Astrocyte (in vitro differentiated cells and primary cell): ENCODE measurements around the gene SRSF2. TPM values are rescaled to one million over a fixed set of nuclear protein-coding genes. Genes with fewer than 3 reads are reported as not detected.

Experiments
- DNase-seq: peaks from one replicate; pipeline ENCODE4 v3.0.0-alpha.2; 2010; ENCODE audit warnings: low read depth
- FAIRE-seq: peaks from 2 replicates; lab custom pipeline; 2011; peaks lifted over from hg19 to GRCh38; lab: Jason Lieb, UNC
- H2AFZ ChIP-seq: 2 replicates; pipeline ENCODE4 v1.6.0; 2012; ENCODE audit warnings: low read depth, low read length, inconsistent platforms
- H3K27ac ChIP-seq: 2 replicates; pipeline ENCODE4 v1.5.1; 2011; ENCODE audit warnings: low read depth, low read length, inconsistent platforms
- H3K27me3 ChIP-seq: 2 replicates; pipeline ENCODE4 v1.6.0; 2011; ENCODE audit warnings: low read length, inconsistent platforms; ENCODE audit not compliant: insufficient read depth
- H3K36me3 ChIP-seq: 2 replicates; pipeline ENCODE4 v1.5.1; 2011; ENCODE audit warnings: low read length, inconsistent platforms; ENCODE audit not compliant: insufficient read depth
- H3K4me1 ChIP-seq: 2 replicates; pipeline ENCODE4 v1.5.1; 2011; ENCODE audit warnings: low read length, inconsistent platforms; ENCODE audit not compliant: insufficient read depth
- H3K4me2 ChIP-seq: 2 replicates; pipeline ENCODE4 v1.6.0; 2012; ENCODE audit warnings: low read length, inconsistent platforms
- H3K4me3 ChIP-seq: 2 replicates; pipeline ENCODE4 v1.5.1; 2011; ENCODE audit warnings: low read depth, mild to moderate bottlenecking, low read length, inconsistent platforms; ENCODE audit not compliant: insufficient read depth
- H3K79me2 ChIP-seq: 2 replicates; pipeline ENCODE4 v1.6.0; 2012; ENCODE audit warnings: mild to moderate bottlenecking, low read length, inconsistent platforms; ENCODE audit not compliant: insufficient read depth
- H3K9ac ChIP-seq: 2 replicates; pipeline ENCODE4 v1.6.0; 2012; ENCODE audit warnings: mild to moderate bottlenecking, low read length, inconsistent platforms
- H3K9me3 ChIP-seq: 2 replicates; pipeline ENCODE4 v1.5.1; 2012; ENCODE audit warnings: low read depth, mild to moderate bottlenecking, low read length, inconsistent platforms; ENCODE audit not compliant: insufficient read depth
- H4K20me1 ChIP-seq: 2 replicates; pipeline ENCODE4 v1.6.0; 2012; ENCODE audit warnings: low read length, inconsistent platforms; ENCODE audit not compliant: insufficient read depth
- H3K27ac Mint-ChIP-seq: one replicate; pipeline ENCODE4 v1.8.0; 2021; ENCODE audit warnings: mild to moderate bottlenecking, mixed read lengths; ENCODE audit not compliant: unreplicated experiment
- H3K27me3 Mint-ChIP-seq: one replicate; pipeline ENCODE4 v1.8.0; 2021; ENCODE audit warnings: low read depth, mixed read lengths; ENCODE audit not compliant: unreplicated experiment
- H3K36me3 Mint-ChIP-seq: one replicate; pipeline ENCODE4 v1.8.0; 2021; ENCODE audit warnings: low read depth, mixed read lengths; ENCODE audit not compliant: unreplicated experiment
- H3K4me1 Mint-ChIP-seq: one replicate; pipeline ENCODE4 v1.8.0; 2021; ENCODE audit warnings: low read depth, mixed read lengths; ENCODE audit not compliant: unreplicated experiment
- H3K4me3 Mint-ChIP-seq: one replicate; pipeline ENCODE4 v1.8.0; 2021; ENCODE audit warnings: mild to moderate bottlenecking, moderate library complexity, mixed read lengths; ENCODE audit not compliant: unreplicated experiment
- H3K9me3 Mint-ChIP-seq: one replicate; pipeline ENCODE4 v1.8.0; 2021; ENCODE audit warnings: mild to moderate bottlenecking, mixed read lengths; ENCODE audit not compliant: unreplicated experiment
- CTCF ChIP-seq: IDR thresholded peaks from 2 replicates; pipeline ENCODE4 v1.5.1; 2011; ENCODE audit warnings: low read depth, mild to moderate bottlenecking, inconsistent platforms, low read length, moderate library complexity; ENCODE audit not compliant: insufficient read depth
- EZH2 ChIP-seq: IDR thresholded peaks from 2 replicates; pipeline ENCODE4 v1.6.1; 2012; ENCODE audit warnings: mild to moderate bottlenecking, low read length, inconsistent platforms; ENCODE audit not compliant: insufficient read depth
- total RNA-seq: library from RNA; stranded (reverse); gene quantifications from 2 replicates; pipeline ENCODE4 v1.2.1, GENCODE V29; 2021

SRSF2 gene
- total RNA-seq, 1 donor from 2014 or later, result 176 TPM

DNA sequence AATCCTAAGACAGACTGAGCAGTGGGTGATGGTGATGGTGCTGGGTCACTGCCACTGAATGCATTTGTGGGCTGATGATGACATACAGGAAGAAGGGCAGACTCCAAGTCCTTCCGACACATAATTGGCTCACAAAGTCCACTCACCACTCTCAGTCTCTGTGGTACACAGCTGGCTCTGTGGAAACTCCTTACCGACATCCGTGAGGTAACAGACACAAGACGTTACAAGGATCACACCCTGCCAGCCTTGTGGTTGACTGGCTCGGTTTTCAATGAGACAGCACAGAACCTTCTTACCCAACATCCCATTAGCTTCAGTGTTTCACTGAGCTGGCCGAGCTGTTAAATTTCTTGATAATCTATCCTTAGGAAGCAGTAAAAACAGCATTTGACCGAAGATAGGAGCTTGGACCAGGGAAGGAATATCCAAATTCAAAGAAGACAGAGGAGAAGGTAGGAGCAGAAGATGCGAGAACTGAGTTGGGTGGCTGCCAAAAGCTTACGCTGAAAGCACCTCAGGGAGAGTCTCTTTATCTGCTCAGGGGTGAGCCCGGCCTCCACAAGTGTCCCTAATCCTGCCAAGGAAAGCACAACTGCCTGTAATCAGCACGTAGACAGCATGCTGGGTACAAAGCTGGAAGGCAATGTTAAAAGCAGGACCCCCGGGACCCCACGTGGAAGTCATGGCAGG, 20.8 kb downstream of the SRSF2 start:
- H3K9ac ChIP-seq, result peak overlapping the region; percentile 86
- FAIRE-seq, result peak; percentile 96
- peak overlapping the region; percentile 40 for H3K4me3 ChIP-seq
- H3K27me3 Mint-ChIP-seq, result no peaks in the 10 kb centered on the region
- H4K20me1 ChIP-seq, result peaks cover 70% of the 10 kb centered on the region
- no peaks in the 10 kb centered on the region for H3K27me3 ChIP-seq
- peaks cover 23% of the 10 kb centered on the region for H3K4me1 Mint-ChIP-seq
- H3K4me3 Mint-ChIP-seq, result peak overlapping the region; percentile 47
- peaks cover 53% of the 10 kb centered on the region for H3K79me2 ChIP-seq
- peaks cover 35% of the 10 kb centered on the region for H3K4me1 ChIP-seq
- H3K9me3 Mint-ChIP-seq, result no peaks in the 10 kb centered on the region
- peaks cover 47% of the 10 kb centered on the region for H3K36me3 ChIP-seq
- H2AFZ ChIP-seq, result no peak overlapping the region
- H3K4me2 ChIP-seq, result peak overlapping the region; percentile 78
- H3K27ac Mint-ChIP-seq, result peak overlapping the region; percentile 97
- H3K9me3 ChIP-seq, result no peaks in the 10 kb centered on the region
- TF ChIP-seq EZH2, result no peak
- TF ChIP-seq CTCF, result no peak
- peaks cover 14% of the 10 kb centered on the region for H3K36me3 Mint-ChIP-seq
- H3K27ac ChIP-seq, result peak overlapping the region; percentile 99
- DNase-seq, result peak; percentile 100

DNA sequence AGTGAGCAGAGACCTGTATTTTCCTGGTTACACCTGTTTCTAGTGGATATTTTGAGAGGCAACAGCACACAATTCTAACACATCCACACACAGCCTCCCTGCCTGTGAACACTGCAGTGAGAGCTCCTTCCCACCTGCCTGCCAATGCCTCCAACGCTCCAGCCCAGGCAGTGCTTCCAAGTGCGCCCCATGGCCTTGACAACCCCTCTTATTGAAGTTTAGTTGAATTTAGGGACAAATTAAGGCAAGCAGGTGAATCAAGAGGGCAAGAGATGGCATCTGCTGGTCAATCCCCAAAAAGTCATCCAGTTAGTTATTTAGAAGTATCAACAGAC, 21.7 kb downstream of the SRSF2 start:
- no peaks in the 10 kb centered on the region for H3K27me3 Mint-ChIP-seq
- DNase-seq (no peak), FAIRE-seq (no peak)
- peaks cover 48% of the 10 kb centered on the region for H3K79me2 ChIP-seq
- peak overlapping the region; percentile 36 for H3K4me3 Mint-ChIP-seq
- no peak overlapping the region for H3K4me3 ChIP-seq
- H3K4me1 ChIP-seq, result peaks cover 38% of the 10 kb centered on the region
- H3K9ac ChIP-seq, result peak overlapping the region; percentile 86
- peaks cover 14% of the 10 kb centered on the region for H3K36me3 Mint-ChIP-seq
- no peaks in the 10 kb centered on the region for H3K9me3 Mint-ChIP-seq
- no peak overlapping the region for H2AFZ ChIP-seq
- H3K27ac Mint-ChIP-seq, result peak overlapping the region; percentile 97
- H3K27ac ChIP-seq, result peak overlapping the region; percentile 99
- TF ChIP-seq CTCF, result no peak
- no peak for TF ChIP-seq EZH2
- H3K4me2 ChIP-seq, result peak overlapping the region; percentile 78
- peaks cover 25% of the 10 kb centered on the region for H3K4me1 Mint-ChIP-seq
- no peaks in the 10 kb centered on the region for H3K27me3 ChIP-seq
- no peaks in the 10 kb centered on the region for H3K9me3 ChIP-seq
- peaks cover 38% of the 10 kb centered on the region for H3K36me3 ChIP-seq
- H4K20me1 ChIP-seq, result peaks cover 65% of the 10 kb centered on the region
